ENCODE data around the gene CTNNBIP1.

DNA sequence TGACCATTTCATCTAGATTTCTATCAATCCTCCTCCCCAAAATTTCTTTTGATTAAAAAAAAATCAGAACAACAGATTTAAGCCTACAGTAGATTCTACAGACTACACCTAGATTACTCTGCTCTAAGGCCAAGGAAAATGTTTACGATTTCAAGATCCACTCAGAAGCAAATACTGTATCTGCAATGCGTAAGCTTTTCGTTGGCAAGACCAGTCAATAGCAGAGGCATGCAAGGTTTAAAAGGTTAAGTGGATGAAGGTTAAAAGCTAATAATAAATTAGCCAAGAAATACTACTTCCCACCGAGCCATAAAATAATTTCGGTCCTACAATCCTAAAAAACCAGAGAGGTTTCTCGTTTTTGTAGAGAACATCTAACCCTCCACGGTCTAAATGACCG is 87.6 kb downstream of the CTNNBIP1 start:
- TF ChIP-seq RAD21 (IDR thresholded peaks at IDR 0.05 in 1 of 2, conservative IDR thresholded peaks at IDR 0.05 in 1 of 2; ENCODE audit: low read depth in 2 of 2, low read length in 2 of 2) = no peak
- TF ChIP-seq, protein P1, sequence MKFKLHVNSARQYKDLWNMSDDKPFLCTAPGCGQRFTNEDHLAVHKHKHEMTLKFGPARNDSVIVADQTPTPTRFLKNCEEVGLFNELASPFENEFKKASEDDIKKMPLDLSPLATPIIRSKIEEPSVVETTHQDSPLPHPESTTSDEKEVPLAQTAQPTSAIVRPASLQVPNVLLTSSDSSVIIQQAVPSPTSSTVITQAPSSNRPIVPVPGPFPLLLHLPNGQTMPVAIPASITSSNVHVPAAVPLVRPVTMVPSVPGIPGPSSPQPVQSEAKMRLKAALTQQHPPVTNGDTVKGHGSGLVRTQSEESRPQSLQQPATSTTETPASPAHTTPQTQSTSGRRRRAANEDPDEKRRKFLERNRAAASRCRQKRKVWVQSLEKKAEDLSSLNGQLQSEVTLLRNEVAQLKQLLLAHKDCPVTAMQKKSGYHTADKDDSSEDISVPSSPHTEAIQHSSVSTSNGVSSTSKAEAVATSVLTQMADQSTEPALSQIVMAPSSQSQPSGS (IDR thresholded peaks at IDR 0.05; ENCODE audit: low read length) = no peak
- no peak for TF ChIP-seq CTCF (IDR thresholded peaks at IDR 0.05; ENCODE audit: control extremely low read depth in 1 of 3, insufficient read depth in 1 of 3, low read depth in 1 of 3, low read length in 3 of 3)
- TF ChIP-seq BRCA1 (IDR thresholded peaks at IDR 0.05; ENCODE audit: low read depth, low read length) = no peak
- no peak for TF ChIP-seq TEAD4 (IDR thresholded peaks at IDR 0.05; ENCODE audit: low read depth, low read length)
- no peak for TF ChIP-seq TAF7 (optimal IDR thresholded peaks at IDR 0.05; ENCODE audit: borderline replicate concordance, low read depth, low read length)
